HG02852 (cell line): ENCODE results near the gene DIP2C.

Experiments
- ATAC-seq: cut with Tn5 transposase; IDR thresholded peaks from one replicate; pipeline ENCODE4 v1.9.1; 2021; ENCODE audit warnings: mild to moderate bottlenecking, moderate library complexity; ENCODE audit not compliant: unreplicated experiment

The DIP2C gene

DNA sequence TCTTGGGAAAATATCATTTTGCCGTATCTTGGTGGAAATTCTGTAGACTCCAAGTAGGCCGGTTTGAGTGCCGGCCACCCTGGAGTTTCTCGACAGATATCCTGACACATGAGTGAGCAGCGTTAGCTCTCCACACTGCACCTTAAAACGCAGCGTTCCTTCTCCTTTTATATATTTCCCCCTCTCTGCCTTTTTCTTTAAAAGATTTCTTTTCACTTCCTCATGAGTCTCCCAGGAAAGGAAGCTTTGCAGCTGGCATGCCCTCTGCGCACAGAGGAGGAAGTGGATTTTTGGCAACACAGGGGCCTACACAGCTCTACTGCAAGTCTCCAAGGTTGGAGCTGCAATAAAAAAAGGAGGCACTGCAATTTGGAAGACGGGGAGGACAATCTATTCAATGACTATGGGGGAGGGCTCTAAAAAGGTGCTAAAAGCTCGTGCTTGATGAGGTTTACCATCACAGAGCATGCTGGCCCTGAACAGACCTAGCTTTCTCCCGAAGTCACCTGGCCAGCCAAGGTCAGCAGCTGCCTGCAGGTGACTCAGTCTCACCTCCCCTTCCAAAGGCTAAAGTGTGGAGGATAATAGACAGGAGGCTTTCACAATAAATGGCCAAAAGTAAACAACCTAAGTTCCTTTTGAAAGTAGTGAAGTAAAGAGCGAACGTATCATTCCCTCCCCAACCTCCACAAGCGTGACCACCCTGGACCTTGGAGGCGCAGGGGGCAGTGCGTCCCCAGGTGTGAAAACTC is 301.4 kb downstream of the DIP2C start:
- no peak for ATAC-seq

DNA sequence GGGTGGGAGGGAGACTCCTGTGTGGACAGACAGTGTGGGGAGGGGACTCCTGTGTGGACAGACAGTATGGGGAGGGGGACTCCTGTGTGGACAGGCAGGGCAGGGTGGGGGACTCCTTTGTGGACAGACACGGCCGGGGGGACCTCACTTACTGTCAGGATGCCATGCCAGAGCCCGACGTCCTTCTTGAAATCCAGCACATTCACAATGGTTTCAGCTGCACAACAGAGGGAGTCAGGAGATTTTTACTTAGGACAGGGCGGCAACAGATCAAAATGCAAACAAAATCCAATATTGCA is 301.9 kb downstream of the DIP2C start:
- no peak for ATAC-seq

DNA sequence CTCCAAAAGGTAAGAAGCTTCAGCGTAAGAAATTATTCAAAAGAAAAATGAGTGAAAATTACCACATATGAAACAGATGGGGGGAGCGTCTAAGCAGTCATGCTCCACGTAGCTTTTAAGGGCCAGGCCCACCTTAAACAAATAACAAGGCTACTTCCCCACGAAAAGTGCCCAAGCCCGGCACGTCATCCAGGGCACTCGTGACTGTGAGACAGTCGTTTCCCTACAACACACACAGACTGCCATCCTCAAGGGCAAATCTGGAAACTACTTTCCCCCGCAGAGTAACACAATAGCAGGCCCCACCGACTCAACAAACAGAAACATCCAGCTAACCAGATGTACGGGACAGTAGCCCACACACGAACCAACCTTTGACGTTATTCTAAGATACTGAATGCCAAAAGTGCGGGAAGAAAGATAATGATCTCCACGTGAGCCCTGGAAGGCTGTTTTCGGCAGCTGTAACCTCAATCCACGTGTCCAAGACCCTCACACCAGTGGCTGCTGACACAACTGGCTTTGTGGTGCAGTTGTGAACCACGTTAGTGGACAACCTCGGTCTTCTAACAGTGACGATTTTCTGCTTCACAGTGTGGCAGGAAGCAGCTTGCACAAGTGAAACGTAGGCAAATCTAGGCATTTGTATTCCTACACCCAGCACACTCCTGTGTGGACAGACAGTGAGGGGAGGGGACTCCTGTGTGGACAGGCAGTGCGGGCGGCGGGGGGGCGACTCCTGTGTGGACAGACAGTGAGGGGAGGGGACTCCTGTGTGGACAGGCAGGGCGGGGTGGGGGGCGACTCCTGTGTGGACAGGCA is 302.5 kb downstream of the DIP2C start:
- no peak for ATAC-seq

DNA sequence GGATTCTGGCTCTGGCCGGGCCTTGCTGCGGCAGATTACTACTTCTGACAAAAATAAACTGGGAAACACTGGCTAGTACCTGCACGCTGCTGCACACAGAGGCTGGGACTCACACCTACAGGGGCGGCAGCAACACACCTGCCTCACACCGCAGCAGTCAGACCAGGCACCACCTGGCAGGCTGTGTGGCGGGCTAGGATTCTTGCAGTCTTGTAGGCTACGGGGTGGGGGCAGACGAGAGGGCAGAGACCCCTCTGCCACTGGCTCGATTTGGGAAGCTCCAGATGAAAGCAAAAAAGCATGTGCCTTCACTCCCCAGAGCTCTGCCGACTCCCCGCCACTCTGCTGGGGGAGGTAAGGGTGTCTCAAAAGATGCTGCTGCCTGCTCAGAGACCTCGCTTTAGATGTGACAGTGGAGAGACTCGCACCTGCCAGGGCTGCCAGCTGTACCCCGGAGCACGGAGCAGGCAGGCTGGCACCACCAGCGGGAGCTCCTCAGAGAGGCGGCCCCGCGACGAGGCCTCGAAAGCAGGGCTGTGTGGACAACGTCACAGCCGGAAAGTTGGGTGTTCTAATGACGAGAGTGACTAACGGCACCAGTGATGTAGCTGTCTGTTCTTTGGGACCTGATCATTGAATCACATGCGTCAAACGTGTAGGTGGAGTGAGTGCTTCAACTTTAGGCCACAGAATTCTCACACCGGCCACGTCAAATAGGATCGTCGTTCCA is 303.7 kb downstream of the DIP2C start:
- ATAC-seq = no peak

DNA sequence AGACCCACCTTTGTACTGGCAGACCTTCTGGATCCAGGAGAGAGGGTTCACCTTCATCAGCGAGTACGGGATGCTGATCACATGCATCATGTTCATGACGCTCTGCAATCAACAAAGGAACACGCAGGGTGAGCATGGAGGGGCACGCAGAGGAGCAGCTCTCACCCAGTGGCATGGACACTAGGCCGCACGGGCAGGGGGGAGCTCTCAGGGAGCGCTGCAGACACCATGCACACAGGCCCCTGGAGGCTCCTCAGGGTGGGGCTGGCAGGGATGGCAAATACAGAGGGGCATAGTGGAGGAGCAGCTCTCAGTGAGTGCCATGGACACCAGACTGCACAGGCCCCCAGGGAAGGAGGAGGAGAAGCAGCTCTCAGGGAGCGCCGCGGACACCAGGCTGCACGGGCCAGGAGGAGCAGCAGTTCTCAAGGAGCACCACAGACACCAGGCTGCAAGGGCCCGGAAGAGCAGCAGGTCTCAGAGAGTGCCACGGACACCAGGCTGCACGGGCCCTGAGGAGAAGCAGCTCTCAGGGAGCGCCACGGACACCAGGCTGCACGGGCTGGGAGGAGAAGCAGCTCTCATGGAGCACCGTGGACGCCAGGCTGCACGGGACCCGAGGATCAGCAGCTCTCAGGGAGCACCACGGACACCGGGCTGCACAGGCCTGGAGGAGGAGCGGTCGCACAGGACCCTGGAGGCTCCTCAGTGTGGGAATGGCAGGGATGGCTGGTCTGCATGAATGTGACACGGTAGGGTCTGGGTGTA is 304.7 kb downstream of the DIP2C start:
- no peak for ATAC-seq

DNA sequence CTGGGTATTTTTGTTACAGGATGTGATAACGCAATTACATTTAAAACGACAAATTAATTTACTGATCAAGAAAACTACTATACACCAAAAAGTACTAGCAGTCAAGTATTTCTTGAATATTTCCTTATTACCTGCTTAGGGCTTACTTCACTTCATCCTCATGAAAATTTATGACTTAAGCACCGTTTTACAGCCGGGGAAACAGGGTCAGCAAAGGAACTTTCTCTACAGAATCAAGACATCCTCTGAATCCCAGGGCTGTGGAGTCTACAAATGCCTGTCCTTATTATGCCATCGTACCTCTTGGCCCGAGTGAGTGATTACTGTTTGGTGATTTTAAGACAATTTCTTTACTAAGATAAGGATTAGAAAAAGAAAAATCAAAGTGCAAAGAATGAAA is 305.9 kb downstream of the DIP2C start:
- no peak for ATAC-seq

DNA sequence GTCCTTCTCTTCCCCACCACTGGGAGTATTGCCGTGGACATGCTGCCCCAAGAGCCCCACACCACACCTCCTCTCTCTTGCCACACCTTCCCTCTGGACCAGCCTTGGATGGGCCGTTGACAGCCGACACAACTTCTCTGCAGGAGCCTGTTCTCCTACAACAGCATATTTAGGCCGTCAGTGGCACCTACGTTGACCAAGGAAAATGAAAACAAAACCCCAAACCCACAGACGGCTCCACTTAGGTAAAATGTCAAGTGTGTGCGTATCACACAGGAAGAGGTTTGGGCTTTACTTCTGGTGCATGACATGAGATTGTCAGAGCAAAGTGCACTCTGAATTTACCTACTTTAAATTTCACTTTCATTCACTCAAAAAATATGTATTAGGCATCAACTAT is 307.7 kb downstream of the DIP2C start:
- ATAC-seq = no peak

DNA sequence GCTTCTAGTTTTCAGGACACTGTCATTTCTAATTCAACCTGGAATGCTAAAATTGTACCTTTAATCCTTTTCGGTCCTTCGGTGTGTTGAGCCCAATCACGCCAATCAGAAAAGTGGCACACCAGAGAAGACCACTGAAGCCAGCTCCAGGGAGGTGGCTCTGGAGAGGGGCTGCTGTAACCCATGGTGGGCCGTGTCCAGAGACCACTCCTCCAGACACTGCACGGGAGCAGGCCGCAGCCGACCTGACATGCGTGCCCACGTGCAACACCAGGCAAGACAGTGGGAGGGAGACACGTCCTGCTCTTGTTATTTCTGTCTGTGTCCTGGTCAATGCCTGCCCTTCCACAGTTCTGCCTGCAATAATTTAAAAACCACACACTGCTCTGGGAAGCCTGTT is 308.1 kb downstream of the DIP2C start:
- no peak for ATAC-seq

DNA sequence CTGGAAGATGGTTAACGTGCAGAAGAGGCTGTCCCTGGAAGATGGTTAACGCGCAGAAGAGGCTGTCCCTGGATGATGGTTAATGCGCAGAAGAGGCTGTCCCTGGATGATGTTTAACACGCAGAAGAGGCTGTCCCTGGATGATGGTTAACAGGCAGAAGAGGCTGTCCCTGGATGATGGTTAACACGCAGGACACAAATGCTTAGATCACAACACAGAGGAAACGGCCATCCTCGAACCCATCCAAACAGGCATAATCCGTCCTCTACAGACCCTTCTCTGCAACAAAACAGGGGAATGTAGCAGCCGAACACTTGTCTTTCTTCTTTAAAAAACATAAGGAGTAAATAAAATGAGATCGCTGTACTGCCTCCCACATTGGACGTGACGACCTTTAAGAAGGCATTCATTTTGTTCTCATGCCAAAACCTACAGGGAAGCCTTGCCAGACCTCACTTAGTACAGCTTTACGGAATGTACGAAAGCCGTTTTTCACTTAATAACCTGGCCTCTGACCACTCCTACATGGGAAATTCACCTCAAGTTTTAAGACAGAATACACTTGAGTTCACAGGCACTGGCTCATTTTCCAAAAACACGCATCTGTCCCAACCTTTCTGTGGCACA is 309.0 kb downstream of the DIP2C start:
- no peak for ATAC-seq

DNA sequence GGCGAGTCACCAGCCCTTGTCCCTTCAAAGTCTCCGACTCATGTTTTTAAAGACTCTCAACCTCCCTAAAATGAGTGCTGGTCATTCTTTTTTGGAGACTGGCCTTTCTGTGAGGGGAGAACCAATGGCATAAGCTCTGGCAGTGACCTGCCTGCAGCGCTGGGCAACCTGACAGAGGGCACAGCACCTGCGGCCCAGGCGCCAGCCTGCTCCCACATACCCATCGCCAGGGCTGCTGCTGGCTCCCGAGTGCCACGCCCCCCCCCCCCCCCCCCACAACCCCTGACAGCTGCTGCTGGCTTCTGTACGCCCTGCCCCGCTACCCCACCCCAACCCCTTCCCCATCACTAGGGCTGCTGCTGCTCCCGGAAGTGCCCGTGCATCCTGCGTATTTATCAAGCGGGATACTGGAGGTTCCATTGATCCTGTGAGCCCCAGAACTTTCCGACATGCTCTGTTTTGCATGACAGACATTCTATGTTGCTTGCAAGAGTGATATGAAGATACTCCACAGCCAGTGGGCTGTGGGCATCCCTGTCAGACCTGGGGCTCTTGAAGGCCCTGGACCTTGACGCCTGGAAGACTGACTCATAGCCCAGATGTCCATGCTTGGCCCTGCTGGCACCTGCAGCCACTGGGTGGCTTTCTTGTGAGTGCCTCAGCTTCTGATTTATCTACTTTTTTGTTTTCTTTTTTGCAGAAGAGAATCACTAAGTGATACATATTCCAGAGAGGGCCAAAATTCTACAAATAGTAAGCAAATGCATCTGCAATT is 310.4 kb downstream of the DIP2C start:
- no peak for ATAC-seq

DNA sequence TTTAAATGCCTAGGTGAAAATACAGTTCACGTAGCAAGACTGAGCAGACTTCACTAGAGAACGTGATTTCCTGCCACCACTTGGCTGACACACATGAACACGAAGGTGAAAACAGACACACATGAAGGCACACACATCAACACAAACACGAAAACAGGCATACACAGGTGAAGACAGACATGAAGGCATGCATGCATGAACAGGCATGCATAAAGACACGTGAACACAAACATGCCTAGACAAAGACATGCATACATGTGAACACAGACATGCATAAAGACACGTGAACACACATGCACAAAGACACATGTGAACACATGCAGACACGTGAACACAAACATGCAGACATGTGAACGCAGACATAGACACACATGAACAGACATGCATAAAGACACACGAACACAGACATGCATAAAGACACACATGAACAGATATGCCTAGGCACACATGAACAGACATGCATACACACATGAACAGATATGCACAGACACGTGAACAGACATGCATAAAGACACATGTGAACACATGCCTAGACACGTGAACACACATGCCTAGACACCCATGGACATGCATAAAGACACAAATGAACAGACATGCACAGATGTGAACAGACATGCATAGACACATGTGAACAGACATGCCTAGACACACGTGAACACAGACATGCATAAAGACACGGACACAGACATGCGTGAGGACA is 311.1 kb downstream of the DIP2C start:
- ATAC-seq = no peak

DNA sequence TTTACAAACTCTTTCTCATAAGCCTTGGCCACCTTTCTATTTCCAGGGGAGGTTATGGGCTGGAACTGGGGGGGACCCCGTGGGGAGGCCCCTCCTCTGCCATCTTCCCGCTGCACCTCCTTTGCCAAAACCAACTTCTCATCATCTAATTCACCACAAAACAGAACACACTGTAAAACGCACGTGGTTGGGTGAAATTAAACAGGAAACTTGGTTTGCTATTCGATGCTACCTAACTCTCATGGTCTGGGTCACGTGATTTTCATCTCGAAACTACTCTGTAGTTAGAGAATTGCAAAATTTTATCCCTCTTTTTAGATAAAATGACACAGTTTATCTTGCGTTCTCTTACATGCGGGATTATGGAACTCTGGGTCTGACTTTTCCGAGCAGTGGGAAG is 312.2 kb downstream of the DIP2C start:
- no peak for ATAC-seq

DNA sequence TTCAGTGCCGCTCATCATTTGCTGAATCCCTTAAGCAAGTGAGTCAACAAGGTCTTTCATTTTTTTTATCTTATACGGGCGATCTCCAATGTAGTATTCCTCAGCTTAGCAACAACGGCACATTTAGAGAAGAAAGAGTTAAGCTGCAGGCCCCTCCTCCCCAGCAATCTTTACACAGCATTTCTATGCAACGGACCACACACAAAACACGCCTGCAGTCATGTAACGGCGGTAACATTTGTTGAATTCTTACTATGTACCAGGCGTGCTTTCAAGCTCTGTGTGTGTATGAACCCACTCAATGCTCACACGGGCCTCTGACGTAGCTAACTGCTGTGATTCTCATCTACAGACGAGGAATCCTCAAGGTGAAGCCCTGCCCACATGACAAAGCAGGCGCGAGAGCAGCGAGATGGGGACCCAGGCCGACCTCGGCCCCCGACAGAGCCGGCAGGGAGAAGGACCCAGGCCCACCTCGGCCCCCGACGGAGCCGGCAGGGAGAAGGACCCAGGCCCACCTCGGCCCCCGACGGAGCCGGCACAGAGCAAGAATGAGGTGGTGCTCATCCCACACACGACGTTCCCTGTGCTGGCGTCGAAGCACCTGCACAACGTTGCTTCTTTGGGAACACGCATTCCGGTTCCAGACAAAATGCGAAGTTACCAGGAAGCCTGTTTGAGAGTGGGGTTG is 313.5 kb downstream of the DIP2C start:
- no peak for ATAC-seq

DNA sequence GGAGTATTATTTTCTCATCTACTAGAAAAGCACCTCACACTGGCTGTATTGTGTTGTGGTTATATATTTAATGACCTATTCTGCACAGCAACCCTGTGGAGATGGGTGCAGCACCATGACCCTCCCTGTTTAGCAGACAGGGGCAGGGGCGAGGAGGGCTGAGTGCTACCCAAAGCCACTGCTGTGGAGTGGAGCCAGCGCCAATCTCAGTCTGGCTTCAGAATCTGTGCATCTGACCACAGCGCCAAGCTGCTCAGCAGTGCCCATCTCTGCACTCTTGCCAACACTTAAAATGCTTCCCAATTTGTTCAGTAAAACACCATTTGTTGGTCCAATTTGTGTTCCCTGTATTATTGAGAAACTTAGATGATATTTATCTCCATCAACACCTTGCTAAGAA is 315.1 kb downstream of the DIP2C start:
- no peak for ATAC-seq

DNA sequence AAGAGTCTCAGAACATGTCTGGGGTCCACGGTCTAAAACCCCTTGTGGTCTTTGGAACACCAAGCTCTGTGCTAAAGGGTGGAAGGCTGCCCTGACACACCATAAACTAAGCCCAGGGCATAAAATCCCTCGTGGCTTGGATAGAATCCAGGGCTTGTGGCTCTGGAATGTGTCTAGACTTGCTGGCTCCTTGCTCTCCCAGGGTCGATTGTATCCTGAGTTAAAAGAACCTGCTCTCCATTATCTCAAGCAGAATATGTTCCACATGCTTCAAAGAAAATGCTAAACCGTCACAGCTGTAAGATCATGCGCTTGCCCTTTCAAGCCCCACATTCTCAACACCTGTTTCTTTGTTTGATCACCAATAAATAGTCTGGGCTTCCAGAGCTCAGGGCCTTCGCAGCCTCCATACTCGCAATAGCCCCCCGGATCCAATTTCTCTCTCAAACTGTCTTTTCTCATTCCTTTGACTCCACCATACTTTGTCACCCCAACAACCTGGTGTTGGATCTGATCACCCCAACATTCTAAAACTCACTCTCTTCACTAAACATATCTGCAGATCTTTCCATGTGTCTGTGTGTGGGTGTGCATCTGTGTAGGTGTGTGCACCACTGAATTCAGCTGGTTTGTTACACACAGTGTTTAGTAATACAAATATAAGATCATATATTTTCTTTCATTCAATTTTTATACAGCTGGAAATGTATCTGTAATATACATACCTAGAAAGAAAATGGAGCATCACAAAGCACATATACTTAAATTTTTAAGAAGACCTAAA is 315.8 kb downstream of the DIP2C start:
- no peak for ATAC-seq

DNA sequence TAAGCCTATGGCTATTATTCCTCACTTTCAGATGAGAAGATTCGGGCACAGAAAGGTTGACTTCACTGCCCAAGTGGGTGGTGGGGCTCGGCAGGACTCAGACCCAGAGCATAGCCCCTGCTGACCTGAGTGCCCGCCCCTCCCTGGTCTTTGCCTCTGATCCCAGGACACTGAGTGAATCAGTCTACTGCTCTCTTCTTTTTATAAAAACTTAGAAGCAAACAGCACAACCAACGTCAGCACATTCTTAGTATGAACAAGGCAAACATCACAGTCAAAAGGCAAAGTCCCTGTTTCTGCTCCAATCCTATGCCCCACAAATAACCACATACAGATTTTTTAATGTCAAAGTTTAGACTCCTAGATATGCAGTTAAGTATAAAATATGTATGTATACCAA is 316.5 kb downstream of the DIP2C start:
- no peak for ATAC-seq

DNA sequence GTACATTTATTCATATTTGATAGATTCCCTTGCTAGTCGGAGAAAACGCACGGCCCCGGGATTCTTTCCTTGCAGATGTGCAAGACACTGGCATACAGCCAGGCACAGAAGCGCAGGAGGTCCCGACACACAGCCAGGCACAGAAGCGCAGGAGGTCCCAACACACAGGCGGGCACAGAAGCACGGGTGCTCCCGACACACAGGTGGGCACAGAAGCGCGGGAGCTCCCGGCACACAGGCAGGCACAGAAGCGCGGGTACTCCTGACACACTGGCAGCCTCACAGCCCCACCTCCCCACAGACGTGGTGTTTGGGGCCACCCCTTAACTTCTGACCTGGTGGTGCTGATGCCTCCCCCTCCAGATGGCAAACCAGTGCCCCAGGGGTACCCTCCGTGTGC is 316.9 kb downstream of the DIP2C start:
- no peak for ATAC-seq

DNA sequence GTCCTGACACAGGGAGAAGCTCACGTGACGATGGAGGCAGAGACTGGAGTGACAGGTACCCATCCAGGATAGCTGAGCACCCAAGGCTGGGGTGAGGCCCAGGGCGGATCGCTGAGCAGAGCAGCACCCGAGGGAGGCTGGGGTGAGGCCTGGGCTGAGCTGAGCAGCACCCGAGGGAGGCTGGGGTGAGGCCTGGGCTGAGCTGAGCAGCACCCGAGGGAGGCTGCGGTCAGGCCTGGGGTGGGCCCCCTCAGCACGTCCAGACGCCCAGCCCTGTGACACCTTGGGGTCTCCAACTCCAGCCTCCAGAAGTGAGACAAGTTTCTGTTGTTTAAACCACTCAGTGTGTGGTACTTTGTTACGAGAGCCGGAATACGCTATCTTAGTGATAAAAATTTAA is 318.0 kb downstream of the DIP2C start:
- no peak for ATAC-seq
